SK-N-SH treated with all-trans-retinoic acid at 6 μM for 48 hours (cell line): ENCODE data around the gene FBXO7.

ENCODE experiments used
- ATAC-seq: fragments of 200-7000 bp; cut with Tn5 transposase; 3 replicates; pipeline ENCODE4 v1.9.1; 2020; ENCODE audit warnings: mild to moderate bottlenecking, moderate library complexity
- ARNTL ChIP-seq: fragments of 450-650 bp; formaldehyde crosslinking; IDR thresholded peaks from 2 replicates; pipeline ENCODE4 v1.5.0; 2020; ENCODE audit warnings: low read depth, mild to moderate bottlenecking, moderate library complexity, borderline replicate concordance
- BACH2 ChIP-seq: fragments of 250-450 bp; sonication (Bioruptor Pico); IDR thresholded peaks from 2 replicates; pipeline ENCODE4 v1.9.0; 2021; ENCODE audit warnings: mild to moderate bottlenecking, borderline replicate concordance
- CREB5 ChIP-seq: fragments of 250-450 bp; sonication (Bioruptor Pico); IDR thresholded peaks from 2 replicates; pipeline ENCODE4 v1.5.1; 2020; ENCODE audit warnings: low read depth, mild to moderate bottlenecking, moderate library complexity
- CSDC2 ChIP-seq: fragments of 250-450 bp; sonication (Bioruptor Pico); IDR thresholded peaks from 2 replicates; pipeline ENCODE4 v1.5.0; 2020; ENCODE audit warnings: mild to moderate bottlenecking, moderate library complexity
- CSRNP3 ChIP-seq: fragments of 250-450 bp; sonication (Bioruptor Pico); IDR thresholded peaks from 2 replicates; pipeline ENCODE4 v1.5.1; 2021; ENCODE audit warnings: mild to moderate bottlenecking, moderate library complexity
- ESRRG ChIP-seq: fragments of 250-450 bp; sonication (Bioruptor Pico); IDR thresholded peaks from 2 replicates; pipeline ENCODE4 v1.6.1; 2021; ENCODE audit warnings: mild to moderate bottlenecking
- GLIS3 ChIP-seq: fragments of 250-450 bp; sonication (Bioruptor Pico); IDR thresholded peaks from 2 replicates; pipeline ENCODE4 v1.5.0; 2020; ENCODE audit warnings: mild to moderate bottlenecking, moderate library complexity
- OSR1 ChIP-seq: fragments of 250-450 bp; sonication (Bioruptor Pico); IDR thresholded peaks from 2 replicates; pipeline ENCODE4 v1.8.0; 2022; ENCODE audit warnings: moderate library complexity, mild to moderate bottlenecking, inconsistent platforms
- PATZ1 ChIP-seq: fragments of 250-450 bp; sonication (Bioruptor Pico); IDR thresholded peaks from 2 replicates; pipeline ENCODE4 v1.8.0; 2020; ENCODE audit warnings: mild to moderate bottlenecking, moderate library complexity, borderline replicate concordance
- POU6F1 ChIP-seq: fragments of 250-450 bp; sonication (Bioruptor Pico); IDR thresholded peaks from 2 replicates; pipeline ENCODE4 v1.8.0; 2021; ENCODE audit warnings: low read depth, mild to moderate bottlenecking, moderate library complexity, borderline replicate concordance
- PPARA ChIP-seq: fragments of 250-450 bp; sonication (Bioruptor Pico); IDR thresholded peaks from 2 replicates; pipeline ENCODE4 v1.5.0; 2020; ENCODE audit warnings: mild to moderate bottlenecking, borderline replicate concordance
- RARB ChIP-seq: fragments of 250-450 bp; sonication (Bioruptor Pico); IDR thresholded peaks from 2 replicates; pipeline ENCODE4 v1.8.0; 2021; ENCODE audit warnings: mild to moderate bottlenecking, moderate library complexity
- SNAI2 ChIP-seq: fragments of 250-450 bp; sonication (Bioruptor Pico); IDR thresholded peaks from 2 replicates; pipeline ENCODE4 v1.5.0; 2020; ENCODE audit warnings: mild to moderate bottlenecking, moderate library complexity
- TCF4 ChIP-seq: fragments of 250-450 bp; sonication (Bioruptor Pico); IDR thresholded peaks from 2 replicates; pipeline ENCODE4 v1.8.0; 2021; ENCODE audit warnings: mild to moderate bottlenecking, moderate library complexity, borderline replicate concordance
- TOX ChIP-seq: fragments of 250-450 bp; sonication (Bioruptor Pico); IDR thresholded peaks from 2 replicates; pipeline ENCODE4 v1.8.0; 2021; ENCODE audit warnings: mild to moderate bottlenecking, moderate library complexity, borderline replicate concordance
- TSHZ2 ChIP-seq: fragments of 250-450 bp; sonication (Bioruptor Pico); IDR thresholded peaks from 2 replicates; pipeline ENCODE4 v1.5.0; 2020; ENCODE audit warnings: mild to moderate bottlenecking, moderate library complexity
- ZC3H10 ChIP-seq: fragments of 250-450 bp; sonication (Bioruptor Pico); IDR thresholded peaks from 2 replicates; pipeline ENCODE4 v1.5.1; 2021; ENCODE audit warnings: mild to moderate bottlenecking, moderate library complexity
- ZFP3 ChIP-seq: fragments of 250-450 bp; sonication (Bioruptor Pico); IDR thresholded peaks from 2 replicates; pipeline ENCODE4 v1.5.0; 2020; ENCODE audit warnings: mild to moderate bottlenecking, moderate library complexity
- ZFP30 ChIP-seq: fragments of 450-650 bp; formaldehyde crosslinking; IDR thresholded peaks from 2 replicates; pipeline ENCODE4 v1.5.0; 2022; ENCODE audit warnings: mild to moderate bottlenecking, moderate library complexity
- ZNF565 ChIP-seq: fragments of 450-650 bp; formaldehyde crosslinking; conservative IDR thresholded peaks from 2 replicates; pipeline ENCODE4 v1.5.0; 2020; ENCODE audit warnings: low read depth, mild to moderate bottlenecking, moderate library complexity
- ZNF70 ChIP-seq: fragments of 450-650 bp; formaldehyde crosslinking; IDR thresholded peaks from 2 replicates; pipeline ENCODE4 v1.5.0; 2020; ENCODE audit warnings: mild to moderate bottlenecking, moderate library complexity

FBXO7 gene

GRCh38 chr22:32517921-32518320 is 43.3 kb downstream of the FBXO7 start:
- TF ChIP-seq GLIS3 (CRISPR knock-in tag) (no peak), CSRNP3 (CRISPR knock-in tag) (no peak), ARNTL (no peak), CREB5 (CRISPR knock-in tag) (no peak), ZFP30 (CRISPR knock-in tag) (no peak), ZNF70 (no peak), ESRRG (no peak), CSDC2 (CRISPR knock-in tag) (no peak), PATZ1 (CRISPR knock-in tag) (no peak), BACH2 (CRISPR knock-in tag) (no peak), TSHZ2 (CRISPR knock-in tag) (no peak), PPARA (CRISPR knock-in tag) (no peak), ZNF565 (CRISPR knock-in tag) (no peak), POU6F1 (CRISPR knock-in tag) (no peak), SNAI2 (CRISPR knock-in tag) (no peak), ZFP3 (no peak), TOX (no peak)
- ATAC-seq: no peak

GRCh38 chr22:32518381-32518780 is 43.8 kb downstream of the FBXO7 start:
- ATAC-seq: no peak
- TF ChIP-seq PPARA (CRISPR knock-in tag) (no peak), TCF4 (CRISPR knock-in tag) (no peak), ZNF565 (CRISPR knock-in tag) (no peak), CREB5 (CRISPR knock-in tag) (no peak), RARB (CRISPR knock-in tag) (no peak), ARNTL (no peak), TSHZ2 (CRISPR knock-in tag) (no peak), OSR1 (CRISPR knock-in tag) (no peak), POU6F1 (CRISPR knock-in tag) (no peak), ZC3H10 (CRISPR knock-in tag) (no peak), ZFP30 (CRISPR knock-in tag) (no peak), BACH2 (CRISPR knock-in tag) (no peak), CSRNP3 (CRISPR knock-in tag) (no peak)
